PC-9 (cell line): ENCODE data around the gene TCF4. TPM values are rescaled to one million over a fixed set of nuclear protein-coding genes. Genes with fewer than 3 reads are reported as not detected.

ENCODE experiments used
- BruUV-seq: library from RNA; stranded (reverse); fragments of 400-500 nt; replicated peaks from 2 replicates; lab custom pipeline; 2021; lab: Mats Ljungman, UMichigan
- CTCF ChIA-PET: fragments of 300-600 bp; sonication (Branson Sonifier 250); formaldehyde crosslinking; loops from one replicate; lab custom pipeline; 2022; ENCODE audit warnings: antibody characterized with exemption; lab: Charles Lee
- POLR2A ChIA-PET: fragments of 300-600 bp; sonication (Branson Sonifier 250); formaldehyde crosslinking; loops from one replicate; lab custom pipeline; 2022; ENCODE audit warnings: antibody characterized with exemption; ENCODE audit not compliant: unreplicated experiment; lab: Charles Lee
- DNase-seq, 2 experiments: peaks; one replicate each; pipeline versions ENCODE4 v3.0.0 to v3.0.0-alpha.2; 2015 to 2022; ENCODE audit warnings: mixed read lengths in 1 of 2
- H2AFZ ChIP-seq: fragments of 200-600 bp; sonication (generic); 2 replicates; pipeline ENCODE4 v1.8.1; 2017; ENCODE audit warnings: antibody characterized with exemption
- H3F3A ChIP-seq: fragments of 200-600 bp; sonication (generic); 2 replicates; pipeline ENCODE4 v1.8.1; 2017; ENCODE audit warnings: antibody characterized with exemption, mild to moderate bottlenecking, low read depth; ENCODE audit not compliant: insufficient read depth
- H3K27ac ChIP-seq: fragments of 200-600 bp; sonication (generic); 2 replicates; pipeline ENCODE4 v1.6.1; 2016; ENCODE audit warnings: mixed run types
- H3K27me3 ChIP-seq: fragments of 200-600 bp; sonication (generic); 2 replicates; pipeline ENCODE4 v1.6.1; 2016; ENCODE audit warnings: low read depth, mixed run types; ENCODE audit not compliant: insufficient read depth
- H3K36me3 ChIP-seq: fragments of 200-600 bp; sonication (generic); 2 replicates; pipeline ENCODE4 v1.6.1; 2016; ENCODE audit warnings: low read depth, mixed run types
- H3K4me1 ChIP-seq: fragments of 200-600 bp; sonication (generic); replicated peaks from 2 replicates; pipeline ENCODE4 v1.6.1; 2016; ENCODE audit warnings: mixed run types; ENCODE audit not compliant: insufficient read depth
- H3K4me2 ChIP-seq: fragments of 200-600 bp; sonication (generic); 2 replicates; pipeline ENCODE4 v1.6.1; 2017; ENCODE audit warnings: mixed run types
- H3K4me3 ChIP-seq: fragments of 200-600 bp; sonication (generic); 2 replicates; pipeline ENCODE4 v1.6.1; 2016; ENCODE audit warnings: mixed run types
- H3K79me2 ChIP-seq: fragments of 200-600 bp; sonication (generic); 2 replicates; pipeline ENCODE4 v1.6.1; 2017; ENCODE audit warnings: low read depth, mixed run types
- H3K9me2 ChIP-seq: fragments of 200-600 bp; sonication (generic); 2 replicates; pipeline ENCODE4 v1.8.1; 2017; ENCODE audit warnings: mild to moderate bottlenecking; ENCODE audit not compliant: insufficient read depth
- H3K9me3 ChIP-seq: fragments of 200-600 bp; sonication (generic); 2 replicates; pipeline ENCODE4 v1.8.1; 2016; ENCODE audit warnings: low read depth; ENCODE audit not compliant: insufficient read depth
- H4K20me1 ChIP-seq: fragments of 200-600 bp; sonication (generic); 2 replicates; pipeline ENCODE4 v1.8.1; 2017; ENCODE audit not compliant: insufficient read depth
- CTCF ChIP-seq: fragments of 200-600 bp; sonication (generic); conservative IDR thresholded peaks from 2 replicates; pipeline ENCODE4 v1.6.1; 2017; ENCODE audit warnings: mixed run types, antibody characterized with exemption, mild to moderate bottlenecking, moderate library complexity
- EZH2 ChIP-seq: fragments of 200-600 bp; sonication (generic); IDR thresholded peaks from 2 replicates; pipeline ENCODE4 v1.8.0; 2017; ENCODE audit warnings: antibody characterized with exemption, low read depth
- intact Hi-C: fragments of 100-400 bp; cut with micrococcal nuclease; formaldehyde crosslinking; loops from one replicate; pipeline ENCODE4 v1.10.0; 2022; ENCODE audit not compliant: unreplicated experiment
- total RNA-seq: library from RNA; stranded (reverse); gene quantifications from 2 replicates; pipeline ENCODE4 v1.2.3, GENCODE V29; 2021

Gene TCF4
- total RNA-seq, 1 experiment from 2014 or later = 0.74 TPM

- Histone ChIP-seq H3K36me3 (no peaks in the 10 kb centered on the region), H4K20me1 (no peaks in the 10 kb centered on the region), H3K27ac (no peak overlapping the region), H3K9me3 (no peaks in the 10 kb centered on the region), H3K4me2 (no peak overlapping the region), H3K9me2 (no peaks in the 10 kb centered on the region), H2AFZ (no peak overlapping the region), H3K4me1 (no peaks in the 10 kb centered on the region), H3K79me2 (no peaks in the 10 kb centered on the region), H3K4me3 (no peak overlapping the region), H3F3A (no peaks in the 10 kb centered on the region), H3K27me3 (no peaks in the 10 kb centered on the region)
- no TSS peak for BruUV-seq
- no peak for DNase-seq
- CTCF ChIA-PET = no interaction called here
- TF ChIP-seq CTCF (no peak), EZH2 (no peak)
- POLR2A ChIA-PET = no interaction called here
- intact Hi-C loops = no loop called here
Observed at GRCh38 chr18:55530166-55530565, 57.8 kb downstream of the TCF4 start.

GRCh38 chr18:55529581-55529980, 58.4 kb downstream of the TCF4 start:
- Histone ChIP-seq H2AFZ (no peak overlapping the region), H3K27ac (no peak overlapping the region), H3K79me2 (no peaks in the 10 kb centered on the region), H3K9me3 (no peaks in the 10 kb centered on the region), H3F3A (no peaks in the 10 kb centered on the region), H3K27me3 (no peaks in the 10 kb centered on the region), H3K9me2 (no peaks in the 10 kb centered on the region), H3K4me1 (no peaks in the 10 kb centered on the region), H3K36me3 (no peaks in the 10 kb centered on the region), H4K20me1 (no peaks in the 10 kb centered on the region), H3K4me2 (no peak overlapping the region), H3K4me3 (no peak overlapping the region)
- intact Hi-C loops = no loop called here
- CTCF ChIA-PET = no interaction called here
- no peak for TF ChIP-seq EZH2
- TF ChIP-seq CTCF = no peak
- DNase-seq = no peak
- BruUV-seq = no TSS peak
- POLR2A ChIA-PET = no interaction called here

GRCh38 chr18:55525845-55526244, 62.1 kb downstream of the TCF4 start:
- Histone ChIP-seq H3K27me3 (no peaks in the 10 kb centered on the region), H3K4me2 (no peak overlapping the region), H3K4me3 (no peak overlapping the region), H3F3A (no peaks in the 10 kb centered on the region; the same call in 1 of the 2 replicates), H3K9me2 (no peaks in the 10 kb centered on the region), H4K20me1 (no peaks in the 10 kb centered on the region), H3K36me3 (no peaks in the 10 kb centered on the region), H3K4me1 (no peaks in the 10 kb centered on the region), H3K79me2 (no peaks in the 10 kb centered on the region), H3K27ac (no peak overlapping the region), H3K9me3 (no peaks in the 10 kb centered on the region), H2AFZ (no peak overlapping the region)
- BruUV-seq = no TSS peak
- CTCF ChIA-PET = no interaction called here
- no peak for DNase-seq
- TF ChIP-seq EZH2 (no peak), CTCF (no peak)
- intact Hi-C loops = no loop called here
- POLR2A ChIA-PET = no interaction called here
